IPS-NIHi7 (cell line): ENCODE measurements around the gene CPA1.
A peak's percentile ranks its signal among the peaks of the same experiment; 100 is the strongest.

Experiments used
- DNase-seq: peaks from one replicate; pipeline ENCODE4 v3.0.0; 2012; ENCODE audit warnings: mixed read lengths; ENCODE audit errors: extremely low spot score

CPA1 gene

DNA sequence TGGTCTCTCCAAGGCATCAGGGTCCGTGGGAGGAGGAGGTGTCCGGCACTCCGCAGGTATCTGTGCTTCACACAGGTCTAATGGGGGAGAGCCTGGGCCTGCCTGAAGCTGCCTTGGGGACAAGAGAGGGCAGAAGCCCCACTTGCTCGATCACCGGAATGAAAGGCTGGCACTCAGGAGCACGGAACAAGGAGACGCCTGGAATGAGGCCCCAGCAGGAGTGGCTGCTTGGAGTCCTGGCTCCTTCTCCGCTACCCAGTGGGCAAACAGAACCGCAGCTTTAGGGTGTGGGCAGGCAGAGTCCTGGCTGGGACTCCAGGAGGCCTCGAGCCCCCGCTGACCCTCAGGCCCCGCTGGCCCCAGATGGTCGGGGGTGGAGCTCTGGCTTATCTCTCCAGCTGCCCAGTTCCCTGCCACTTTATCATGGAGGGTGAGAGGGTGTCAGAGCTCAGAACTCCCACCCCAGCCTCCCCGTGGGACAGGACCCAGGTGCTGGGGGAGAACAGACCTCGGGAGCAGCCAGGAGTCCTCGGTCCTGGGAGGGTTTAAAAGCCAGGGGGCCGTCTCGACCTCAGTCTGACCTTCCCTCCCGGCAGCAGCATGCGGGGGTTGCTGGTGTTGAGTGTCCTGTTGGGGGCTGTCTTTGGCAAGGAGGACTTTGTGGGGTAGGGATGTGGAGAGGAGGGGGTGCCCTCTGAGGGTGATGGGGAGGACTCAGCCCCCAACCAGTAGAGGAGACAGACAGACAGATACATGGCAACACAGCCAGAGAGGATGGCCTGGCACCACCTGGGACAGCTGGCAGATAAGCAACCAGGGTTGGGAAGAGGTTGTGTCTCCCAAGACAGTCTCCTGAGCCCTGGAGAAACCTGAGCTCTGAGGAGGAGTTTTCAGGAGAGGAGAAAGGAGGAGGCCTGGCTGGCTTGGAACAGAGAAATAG, at the start of gene CPA1:
Gene CPA1, plus strand, starts transcription at position 574 of the 940 bp plus-strand sequence. Its CDS starts 27 bp downstream, at position 601.
- no peak for DNase-seq

DNA sequence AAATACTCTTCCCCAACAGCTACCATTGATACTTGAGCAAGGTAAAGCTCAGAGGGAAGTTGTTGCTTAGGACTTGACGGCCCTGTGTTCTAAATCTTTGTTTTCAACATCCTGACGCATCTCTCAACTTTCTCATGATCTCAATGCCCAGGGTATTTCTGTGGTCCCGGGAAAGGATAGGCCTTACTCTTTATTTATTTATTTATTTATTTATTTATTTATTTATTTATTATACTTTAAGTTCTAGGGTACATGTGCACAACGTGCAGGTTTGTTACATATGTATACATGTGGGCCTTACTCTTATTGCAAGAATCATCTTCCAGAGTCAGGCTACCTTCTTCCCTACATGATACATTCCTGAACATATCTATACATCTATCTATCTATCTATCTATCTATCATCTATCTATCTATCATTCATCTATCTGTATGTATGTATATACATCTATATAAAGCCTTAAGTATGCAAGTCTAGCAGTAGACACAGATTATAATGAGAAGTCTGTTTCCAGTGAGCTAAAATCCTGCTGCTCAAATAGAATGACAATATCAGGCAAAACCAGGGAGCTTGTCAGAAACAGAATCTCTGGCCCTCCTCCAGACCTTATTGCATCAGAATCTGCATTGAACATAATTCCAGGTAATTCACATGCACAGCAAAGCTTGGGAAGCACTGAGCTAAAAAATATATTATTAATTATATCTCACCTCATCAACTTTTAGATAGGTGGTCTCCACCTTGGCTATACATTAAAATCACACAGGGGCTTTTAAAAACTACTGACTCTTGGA, 47.8 kb upstream of the CPA1 start:
- DNase-seq = no peak

DNA sequence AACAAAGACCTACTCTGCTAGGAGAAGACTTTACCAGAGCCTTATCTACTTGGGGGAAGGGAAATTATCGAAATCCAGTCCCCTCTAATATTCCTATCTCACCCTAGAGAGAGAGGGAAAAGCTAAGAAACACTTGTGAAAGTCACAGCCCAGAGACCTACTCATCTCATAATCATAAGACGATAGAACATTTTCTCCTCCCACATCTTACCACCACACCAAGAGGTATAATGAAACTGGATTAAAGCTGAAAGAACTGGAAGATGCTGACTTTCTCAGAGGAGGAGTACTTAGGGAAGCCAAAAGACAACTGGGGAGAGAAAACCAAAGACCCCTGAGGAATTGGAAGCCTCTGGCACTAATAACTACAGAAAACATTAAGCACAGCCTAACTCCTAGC, 46.5 kb upstream of the CPA1 start:
- no peak for DNase-seq

- no peak for DNase-seq
These were observed 46.0 kb upstream of the CPA1 start for GRCh38 chr7:130334274-130334673.

GRCh38 chr7:130337410-130337971, 42.8 kb upstream of the CPA1 start:
- no peak for DNase-seq

DNA sequence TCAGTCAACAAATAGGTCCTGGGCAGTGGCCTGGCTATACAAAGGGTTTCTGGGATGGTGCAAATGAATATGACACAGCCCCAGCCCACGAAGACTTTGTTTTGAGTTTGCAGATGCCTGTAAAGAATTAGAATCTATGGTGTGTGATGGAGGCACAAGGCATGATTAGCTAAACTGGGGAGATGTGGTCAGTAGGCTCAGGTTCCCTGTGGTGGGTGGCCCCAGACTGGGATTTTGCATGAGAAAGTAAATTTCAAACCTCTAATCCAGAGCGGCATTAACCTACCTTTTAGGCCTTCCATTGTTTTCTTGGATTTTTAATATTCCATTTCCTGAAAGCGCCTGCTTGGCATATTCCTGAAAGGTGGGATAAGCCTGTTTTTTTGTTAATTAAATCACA, 42.1 kb upstream of the CPA1 start:
- no peak for DNase-seq

DNA sequence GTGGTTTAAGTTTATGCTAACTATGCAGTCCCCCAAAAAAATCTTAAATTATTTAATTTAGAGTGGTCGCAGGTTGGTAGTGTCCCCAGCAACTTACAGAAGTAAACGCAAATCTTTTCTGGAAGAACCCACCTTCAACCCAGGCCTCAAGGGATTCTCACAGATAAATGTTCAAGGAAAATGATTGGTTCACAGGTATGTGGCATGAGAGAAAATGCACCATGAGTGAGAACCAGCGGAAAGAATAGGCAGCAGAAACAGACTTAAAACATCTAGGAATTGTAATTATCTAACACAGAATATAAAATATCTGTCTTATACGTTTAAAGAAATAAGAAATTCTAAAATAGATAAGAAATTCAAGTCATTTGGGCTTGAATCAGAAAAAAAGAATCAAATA, 38.4 kb upstream of the CPA1 start:
- DNase-seq = no peak

DNA sequence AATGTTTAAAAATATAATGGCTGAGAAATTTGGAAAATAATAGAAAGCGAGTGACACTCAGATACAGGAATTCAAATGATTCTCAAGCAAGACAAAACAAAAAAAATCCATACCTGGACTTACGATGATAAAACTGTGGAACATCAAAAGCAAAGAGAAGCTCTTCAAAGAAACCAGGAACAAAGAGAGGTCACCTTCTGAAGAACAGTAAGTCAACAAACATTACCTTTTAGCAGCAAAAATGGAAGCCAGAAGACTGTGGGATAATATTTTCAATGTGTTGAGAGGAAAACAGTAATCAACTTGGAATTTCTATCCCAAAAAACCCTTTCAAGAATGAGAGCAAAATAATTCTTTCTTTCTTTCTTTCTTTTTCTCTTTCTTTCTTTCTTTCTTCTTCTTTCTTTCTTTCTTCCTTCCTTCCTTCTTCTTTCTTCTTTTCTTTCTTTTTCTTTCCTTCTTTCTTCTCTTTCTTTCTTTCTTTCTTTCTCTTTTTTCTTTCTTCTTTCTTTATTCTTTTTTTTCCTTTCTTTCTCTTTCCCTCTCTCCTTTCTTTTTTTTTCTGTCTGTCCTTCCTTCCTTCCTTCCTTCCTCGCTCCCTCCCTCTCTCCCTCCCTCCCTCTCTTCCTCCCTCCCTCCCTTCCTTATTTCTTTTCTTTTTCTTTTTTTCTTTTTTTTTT, 37.5 kb upstream of the CPA1 start:
- DNase-seq = no peak

DNA sequence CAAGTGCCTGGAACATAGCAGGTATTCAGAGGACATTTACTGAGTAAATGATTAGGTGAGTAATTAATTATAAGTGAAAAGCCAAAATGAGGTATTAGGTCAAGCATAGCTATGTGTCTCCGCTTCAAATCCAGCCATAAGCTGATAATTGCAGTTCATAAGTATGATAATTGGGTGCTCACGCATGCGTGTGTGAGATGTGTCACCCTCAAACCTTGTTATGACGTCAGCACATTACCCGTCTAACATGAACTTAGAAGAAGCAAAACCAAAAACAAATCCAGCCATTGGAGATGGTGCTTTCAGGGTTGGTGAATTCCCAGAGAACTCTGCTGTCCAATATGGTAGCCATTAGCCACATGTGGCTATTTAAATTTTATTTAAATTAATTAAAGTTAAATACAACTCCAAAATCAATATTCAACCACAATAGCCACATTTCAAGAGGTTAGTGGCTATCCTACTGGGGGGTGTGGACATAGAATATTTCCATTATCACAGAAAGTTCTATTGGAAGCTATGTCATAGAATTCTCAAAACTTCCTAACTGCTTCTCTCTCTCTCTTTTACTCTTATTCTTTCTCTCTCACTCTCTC, 35.9 kb upstream of the CPA1 start, which contains the start of gene CPA5:
Gene CPA5, plus strand, starts transcription at position 546 of the 596 bp plus-strand sequence. CDS start 1,670 bp downstream, outside the sequence.
- no peak for DNase-seq

GRCh38 chr7:130345136-130345535, 35.2 kb upstream of the CPA1 start:
- DNase-seq = no peak

DNA sequence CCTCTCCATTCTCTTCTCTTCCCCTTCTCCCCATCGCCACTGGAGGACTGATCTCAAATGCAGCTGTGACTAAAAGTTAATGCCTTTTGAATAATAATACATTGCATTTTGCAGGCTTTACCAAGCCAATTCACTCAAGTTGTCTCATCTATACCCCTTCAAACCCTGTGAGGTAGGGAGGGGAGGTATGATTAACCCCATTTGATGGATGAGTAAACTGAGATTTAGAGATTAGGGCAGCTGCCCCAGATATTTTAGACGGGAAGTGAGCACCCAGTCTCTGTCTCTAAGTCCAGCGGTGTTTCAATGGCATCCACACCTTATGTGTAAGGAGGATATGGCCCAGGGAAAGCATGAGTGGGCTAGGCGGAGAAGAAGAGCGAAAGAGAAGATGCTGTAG, 34.6 kb upstream of the CPA1 start:
- no peak for DNase-seq

DNA sequence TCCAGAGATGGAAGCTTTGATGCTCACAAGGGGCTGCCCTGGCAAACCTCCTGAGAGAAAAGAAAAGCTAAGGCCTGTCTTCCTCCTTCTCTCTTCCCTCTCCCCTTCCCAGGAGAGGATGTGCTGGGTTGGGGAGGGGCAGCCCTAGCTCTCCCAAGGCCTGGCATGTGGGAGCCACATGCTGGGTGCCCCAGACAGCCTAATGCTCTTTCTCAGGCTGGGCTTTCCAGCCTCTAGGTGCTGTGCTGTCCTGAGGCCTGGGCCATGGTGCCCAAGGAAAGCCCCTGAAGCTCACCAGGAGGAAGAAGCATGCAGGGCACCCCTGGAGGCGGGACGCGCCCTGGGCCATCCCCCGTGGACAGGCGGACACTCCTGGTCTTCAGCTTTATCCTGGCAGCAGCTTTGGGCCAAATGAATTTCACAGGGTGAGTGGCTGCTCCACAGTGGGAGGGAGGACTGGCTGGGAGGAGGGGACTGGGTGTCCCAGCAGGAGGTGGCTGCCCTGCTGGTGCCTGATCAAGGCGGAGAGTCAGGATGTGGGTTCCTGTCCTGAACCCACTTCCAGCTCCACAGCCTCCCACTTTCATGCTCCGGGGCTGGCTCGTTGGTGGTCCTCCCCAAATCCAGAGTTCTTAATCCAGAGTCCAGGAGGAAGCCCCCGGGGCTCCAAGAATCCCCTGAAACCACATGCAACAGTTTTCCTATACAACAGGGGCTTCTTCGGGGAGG, 34.0 kb upstream of the CPA1 start:
- DNase-seq = no peak

- DNase-seq = no peak
These were observed 33.4 kb upstream of the CPA1 start for GRCh38 chr7:130346941-130347340.

GRCh38 chr7:130349911-130350782, 30.1 kb upstream of the CPA1 start:
- peak; percentile 53 for DNase-seq

GRCh38 chr7:130350945-130351790, 29.1 kb upstream of the CPA1 start:
- no peak for DNase-seq

- no peak for DNase-seq
These were observed 28.6 kb upstream of the CPA1 start for GRCh38 chr7:130351791-130352090.

- DNase-seq = no peak
These were observed 27.9 kb upstream of the CPA1 start for GRCh38 chr7:130352194-130353074.

DNA sequence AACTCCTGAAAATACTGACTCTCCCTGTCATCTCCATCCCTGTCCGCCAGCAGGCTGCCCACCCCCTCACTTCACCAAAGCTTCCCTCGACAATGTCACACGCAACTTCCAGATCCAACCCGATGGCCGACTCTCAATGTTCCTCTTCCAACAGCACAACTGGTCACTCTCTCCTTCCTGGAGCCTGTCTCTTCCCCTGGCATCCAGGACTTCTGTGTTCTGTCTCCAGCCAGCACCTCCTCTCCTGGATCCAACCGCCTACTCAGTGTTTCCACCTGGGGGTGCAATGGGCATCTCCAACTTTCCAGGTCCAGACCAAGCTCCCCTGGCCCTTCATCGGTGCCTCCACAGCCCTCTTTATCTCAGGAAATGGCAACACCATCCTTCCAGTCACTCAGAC, 27.1 kb upstream of the CPA1 start:
- DNase-seq = no peak
